Fibroblast of villous mesenchyme (primary cell): ENCODE data around the gene PHF23. TPM values are rescaled to one million over a fixed set of nuclear protein-coding genes. Genes with fewer than 3 reads are reported as not detected.
A peak's percentile ranks its signal among the peaks of the same experiment; 100 is the strongest.

ENCODE experiments used
- DNase-seq: peaks from one replicate; pipeline ENCODE4 v3.0.0-alpha.2; 2010; ENCODE audit warnings: low read depth
- H3K4me3 ChIP-seq: 2 replicates; pipeline ENCODE4 v1.5.1; 2011; ENCODE audit warnings: low read depth, mild to moderate bottlenecking, low read length
- total RNA-seq: library from RNA; depleted of rRNA; stranded (reverse); fragments of >200 nt; gene quantifications from 2 replicates; pipeline ENCODE4 v1.2.3, GENCODE V29; 2012
- TF ChIP-seq, protein P1 (sequence below): IDR thresholded peaks from 2 replicates; pipeline ENCODE4 v1.5.1; 2012; ENCODE audit warnings: low read depth, mild to moderate bottlenecking, low read length; ENCODE audit not compliant: insufficient read depth

Gene PHF23
- total RNA-seq, 1 donor, result 51.8 TPM

DNA sequence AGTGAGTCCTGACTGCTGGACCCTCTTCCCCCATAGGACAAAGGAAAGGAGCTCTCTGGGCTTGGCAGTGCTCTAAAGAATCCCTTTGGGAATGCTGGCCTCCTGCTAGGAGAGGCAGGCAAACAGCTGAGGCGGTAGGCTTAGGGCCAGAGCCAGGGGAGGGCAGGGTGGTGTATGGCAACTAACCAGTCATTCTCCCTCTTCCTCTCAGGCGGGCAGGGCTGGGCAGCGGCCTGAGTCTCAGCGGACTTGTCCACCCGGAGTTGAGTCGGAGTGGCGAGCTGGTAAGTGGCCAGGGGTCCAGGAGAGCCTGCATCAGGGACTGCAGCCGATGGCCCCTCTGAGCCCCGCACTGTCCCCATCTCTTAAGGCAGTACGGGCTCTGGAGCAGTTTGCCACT lies 15.1 kb downstream of the PHF23 start:
- no peak overlapping the region for H3K4me3 ChIP-seq
- no peak for DNase-seq
- TF ChIP-seq, protein P1, sequence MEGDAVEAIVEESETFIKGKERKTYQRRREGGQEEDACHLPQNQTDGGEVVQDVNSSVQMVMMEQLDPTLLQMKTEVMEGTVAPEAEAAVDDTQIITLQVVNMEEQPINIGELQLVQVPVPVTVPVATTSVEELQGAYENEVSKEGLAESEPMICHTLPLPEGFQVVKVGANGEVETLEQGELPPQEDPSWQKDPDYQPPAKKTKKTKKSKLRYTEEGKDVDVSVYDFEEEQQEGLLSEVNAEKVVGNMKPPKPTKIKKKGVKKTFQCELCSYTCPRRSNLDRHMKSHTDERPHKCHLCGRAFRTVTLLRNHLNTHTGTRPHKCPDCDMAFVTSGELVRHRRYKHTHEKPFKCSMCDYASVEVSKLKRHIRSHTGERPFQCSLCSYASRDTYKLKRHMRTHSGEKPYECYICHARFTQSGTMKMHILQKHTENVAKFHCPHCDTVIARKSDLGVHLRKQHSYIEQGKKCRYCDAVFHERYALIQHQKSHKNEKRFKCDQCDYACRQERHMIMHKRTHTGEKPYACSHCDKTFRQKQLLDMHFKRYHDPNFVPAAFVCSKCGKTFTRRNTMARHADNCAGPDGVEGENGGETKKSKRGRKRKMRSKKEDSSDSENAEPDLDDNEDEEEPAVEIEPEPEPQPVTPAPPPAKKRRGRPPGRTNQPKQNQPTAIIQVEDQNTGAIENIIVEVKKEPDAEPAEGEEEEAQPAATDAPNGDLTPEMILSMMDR, result no peak

DNA sequence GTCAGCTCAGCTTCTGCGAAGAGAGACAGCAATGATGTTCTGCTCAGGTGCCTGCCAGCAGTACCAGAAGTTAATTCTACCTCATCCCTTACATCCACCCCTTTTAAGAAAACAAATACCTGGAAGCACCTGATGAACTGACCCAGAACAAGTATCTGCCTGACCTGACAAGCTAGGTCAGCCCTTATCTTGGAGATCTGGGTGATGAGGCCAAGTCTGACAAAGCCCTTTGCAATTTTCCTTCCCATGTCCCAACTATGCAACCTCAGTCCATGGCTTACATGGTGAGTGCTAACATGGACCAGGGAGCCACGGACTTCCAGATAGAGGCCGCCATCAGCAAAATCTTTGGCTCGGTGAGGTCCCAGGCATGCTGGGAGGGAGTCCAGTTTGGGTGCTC lies 15.9 kb downstream of the PHF23 start:
- TF ChIP-seq, protein P1, result no peak
- DNase-seq, result no peak
- no peak overlapping the region for H3K4me3 ChIP-seq

DNA sequence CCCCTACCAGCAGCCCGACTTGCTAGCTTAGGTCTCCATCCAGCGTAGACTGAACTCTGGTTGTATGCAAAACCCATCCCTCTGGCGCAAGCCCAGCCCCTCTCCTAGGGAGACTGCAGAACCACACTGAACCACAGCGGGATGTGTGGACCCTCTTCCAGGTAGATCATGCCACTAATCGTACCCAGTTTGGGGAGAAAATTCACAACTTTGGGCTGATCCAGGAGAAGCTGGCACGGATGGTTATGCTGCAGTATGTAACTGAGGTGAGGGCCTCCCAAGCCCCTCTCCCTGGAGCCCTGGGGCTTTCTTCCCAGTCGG lies 16.3 kb downstream of the PHF23 start:
- TF ChIP-seq, protein P1, result no peak
- H3K4me3 ChIP-seq, result no peak overlapping the region
- DNase-seq, result no peak

DNA sequence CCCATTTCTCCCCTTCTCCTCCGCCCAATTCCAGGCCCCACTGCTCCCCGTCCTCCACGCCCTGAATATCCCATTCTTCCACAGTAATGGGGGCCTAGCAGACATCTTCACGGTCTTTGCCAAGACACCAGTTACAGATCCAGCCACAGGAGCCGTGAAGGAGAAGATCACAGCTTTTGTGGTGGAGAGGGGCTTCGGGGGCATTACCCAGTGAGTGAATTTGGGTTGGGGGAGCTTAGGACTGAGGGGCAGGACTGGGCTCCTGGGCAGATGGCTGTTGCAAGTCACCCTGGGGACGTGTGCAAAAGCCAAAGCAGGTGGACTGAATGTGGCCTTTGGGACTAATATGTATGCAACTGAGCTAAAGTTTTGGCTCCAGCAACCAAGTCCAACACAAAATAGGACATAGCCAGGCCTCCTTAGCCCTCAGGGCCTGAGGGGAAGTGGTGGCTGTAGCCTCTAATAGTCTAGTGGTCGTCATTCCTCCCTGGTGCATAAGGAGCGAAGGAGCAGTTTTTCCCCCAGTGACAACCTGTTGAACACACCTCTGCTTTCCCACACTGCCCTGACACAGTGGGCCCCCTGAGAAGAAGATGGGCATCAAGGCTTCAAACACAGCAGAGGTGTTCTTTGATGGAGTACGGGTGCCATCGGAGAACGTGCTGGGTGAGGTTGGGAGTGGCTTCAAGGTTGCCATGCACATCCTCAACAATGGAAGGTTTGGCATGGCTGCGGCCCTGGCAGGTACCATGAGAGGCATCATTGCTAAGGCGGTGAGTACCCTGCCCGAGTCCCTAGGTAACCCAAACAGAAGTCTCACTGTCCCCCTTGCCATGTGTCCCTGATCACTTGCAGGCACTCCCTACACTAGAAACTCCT lies 16.9 kb downstream of the PHF23 start:
- DNase-seq, result no peak
- TF ChIP-seq, protein P1, result no peak
- no peak overlapping the region for H3K4me3 ChIP-seq

DNA sequence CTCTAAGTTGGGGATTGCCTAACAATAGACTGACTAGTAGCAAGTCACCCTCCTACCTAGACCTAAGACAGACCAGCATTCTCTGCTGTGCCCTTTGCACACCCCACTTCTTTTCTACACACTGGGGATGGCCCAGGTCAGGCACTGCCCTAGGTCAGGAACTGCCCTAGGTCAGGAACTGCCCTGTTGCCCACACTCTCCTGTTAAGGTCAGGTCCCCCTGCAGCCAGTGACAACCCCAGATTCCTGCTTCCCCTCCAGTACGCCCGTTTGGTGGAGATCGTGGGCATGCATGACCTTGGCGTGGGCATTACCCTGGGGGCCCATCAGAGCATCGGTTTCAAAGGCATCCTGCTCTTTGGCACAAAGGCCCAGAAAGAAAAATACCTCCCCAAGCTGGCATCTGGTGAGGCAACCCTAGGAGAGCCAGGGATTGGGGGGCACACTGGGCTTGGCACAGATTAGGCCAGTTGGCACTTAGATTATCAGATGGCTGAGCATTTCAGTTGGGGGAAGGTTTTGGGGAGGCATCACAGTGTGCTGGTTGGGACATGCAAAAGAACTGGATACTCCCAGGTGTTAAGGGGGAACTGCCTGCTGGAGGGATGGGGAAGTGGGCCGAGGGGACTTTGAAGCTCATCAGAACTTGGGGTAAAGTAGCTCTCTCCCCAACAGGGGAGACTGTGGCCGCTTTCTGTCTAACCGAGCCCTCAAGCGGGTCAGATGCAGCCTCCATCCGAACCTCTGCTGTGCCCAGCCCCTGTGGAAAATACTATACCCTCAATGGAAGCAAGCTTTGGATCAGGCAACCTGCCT lies 17.8 kb downstream of the PHF23 start:
- TF ChIP-seq, protein P1, result no peak
- no peak for DNase-seq
- no peak overlapping the region for H3K4me3 ChIP-seq

DNA sequence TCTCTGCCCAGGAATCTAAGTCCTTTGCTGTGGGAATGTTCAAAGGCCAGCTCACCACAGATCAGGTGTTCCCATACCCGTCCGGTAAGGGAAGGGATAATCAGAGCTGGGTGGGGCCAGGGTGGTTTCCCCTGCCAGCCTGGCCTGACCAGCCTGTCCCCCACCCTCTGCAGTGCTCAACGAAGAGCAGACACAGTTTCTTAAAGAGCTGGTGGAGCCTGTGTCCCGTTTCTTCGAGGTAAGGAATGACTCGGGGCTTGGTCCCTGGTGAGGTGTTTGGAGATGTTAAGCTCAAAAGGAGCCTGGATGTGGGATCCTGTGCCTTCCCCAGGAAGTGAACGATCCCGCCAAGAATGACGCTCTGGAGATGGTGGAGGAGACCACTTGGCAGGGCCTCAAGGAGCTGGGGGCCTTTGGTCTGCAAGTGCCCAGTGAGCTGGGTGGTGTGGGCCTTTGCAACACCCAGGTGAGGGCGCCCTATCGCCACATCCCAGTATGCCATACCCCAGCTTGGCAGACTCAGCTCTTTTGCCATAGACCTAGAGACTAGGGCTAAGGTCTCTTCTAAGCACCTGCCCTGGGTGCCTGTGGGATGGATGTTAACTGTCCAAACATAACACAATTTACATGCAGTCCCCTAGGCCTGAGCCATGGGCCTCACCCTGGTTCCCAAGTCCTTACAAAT lies 18.5 kb downstream of the PHF23 start:
- peak; percentile 69 for DNase-seq
- H3K4me3 ChIP-seq, result peak overlapping the region; percentile 83
- TF ChIP-seq, protein P1, result peak; percentile 52
